Endothelial cell (in vitro differentiated cells): ENCODE results near the gene AADAC. TPM values are rescaled to one million over a fixed set of nuclear protein-coding genes. Genes with fewer than 3 reads are reported as not detected.

Source experiments
- DNase-seq: peaks from one replicate; pipeline ENCODE4 v3.0.0; 2021; ENCODE audit warnings: low spot score
- H3K27ac Mint-ChIP-seq: one replicate; pipeline ENCODE4 v1.8.0; 2021; ENCODE audit warnings: mixed read lengths, inconsistent platforms; ENCODE audit not compliant: unreplicated experiment
- H3K27me3 Mint-ChIP-seq: one replicate; pipeline ENCODE4 v1.8.0; 2021; ENCODE audit warnings: mild to moderate bottlenecking, moderate library complexity, mixed read lengths, inconsistent platforms; ENCODE audit not compliant: unreplicated experiment
- H3K36me3 Mint-ChIP-seq: one replicate; pipeline ENCODE4 v1.8.0; 2021; ENCODE audit warnings: mild to moderate bottlenecking, low read depth, mixed read lengths, inconsistent platforms; ENCODE audit not compliant: unreplicated experiment
- H3K4me1 Mint-ChIP-seq: one replicate; pipeline ENCODE4 v1.8.0; 2021; ENCODE audit warnings: mild to moderate bottlenecking, mixed read lengths, inconsistent platforms; ENCODE audit not compliant: unreplicated experiment
- H3K4me3 Mint-ChIP-seq: one replicate; pipeline ENCODE4 v1.8.0; 2021; ENCODE audit warnings: mild to moderate bottlenecking, mixed read lengths, inconsistent platforms; ENCODE audit not compliant: unreplicated experiment
- H3K9me3 Mint-ChIP-seq: one replicate; pipeline ENCODE4 v1.8.0; 2021; ENCODE audit warnings: mixed read lengths, inconsistent platforms; ENCODE audit not compliant: unreplicated experiment
- CTCF ChIP-seq: fragments of 200-600 bp; sonication (generic); IDR thresholded peaks from one replicate; pipeline ENCODE4 v1.5.0; 2021; ENCODE audit warnings: antibody characterized with exemption; ENCODE audit not compliant: unreplicated experiment
- total RNA-seq: library from RNA; stranded (reverse); fragmentation: NEBNext Ultra II Directional; extraction: Animal tissue kit (Norgen Biotek cat#: 25700); gene quantifications from one replicate; pipeline ENCODE4 v1.2.1, GENCODE V29; 2021; ENCODE audit not compliant: unreplicated experiment

Gene AADAC
- total RNA-seq, 1 donor from 2014 or later, result not detected

GRCh38 chr3:151795276-151795675 is 18.6 kb upstream of the AADAC start:
- Mint-ChIP-seq H3K4me1 (no peaks in the 10 kb centered on the region), H3K36me3 (no peaks in the 10 kb centered on the region), H3K27me3 (no peaks in the 10 kb centered on the region), H3K27ac (no peak overlapping the region), H3K9me3 (no peaks in the 10 kb centered on the region), H3K4me3 (no peak overlapping the region)
- DNase-seq, result no peak
- TF ChIP-seq CTCF, result no peak

- no peak for DNase-seq
- Mint-ChIP-seq H3K4me3 (no peak overlapping the region), H3K27me3 (no peaks in the 10 kb centered on the region)
Observed at GRCh38 chr3:151796105-151796680, 17.7 kb upstream of the AADAC start.

GRCh38 chr3:151798466-151798865 is 15.4 kb upstream of the AADAC start:
- Mint-ChIP-seq H3K4me3 (no peak overlapping the region), H3K4me1 (no peaks in the 10 kb centered on the region), H3K36me3 (no peaks in the 10 kb centered on the region), H3K9me3 (no peaks in the 10 kb centered on the region), H3K27me3 (no peaks in the 10 kb centered on the region), H3K27ac (no peak overlapping the region)
- no peak for TF ChIP-seq CTCF
- DNase-seq, result no peak

More at GRCh38 chr3:151796105-151796680, 17.7 kb upstream of the AADAC start:
- Mint-ChIP-seq H3K27ac (no peak overlapping the region), H3K4me1 (no peaks in the 10 kb centered on the region), H3K36me3 (no peaks in the 10 kb centered on the region), H3K9me3 (no peaks in the 10 kb centered on the region)
- no peak for TF ChIP-seq CTCF

- no peaks in the 10 kb centered on the region for H3K4me1 Mint-ChIP-seq
Observed at GRCh38 chr3:151800431-151800830, 13.5 kb upstream of the AADAC start.

GRCh38 chr3:151804267-151804666 is 9.6 kb upstream of the AADAC start:
- H3K9me3 Mint-ChIP-seq, result no peaks in the 10 kb centered on the region
- no peaks in the 10 kb centered on the region for H3K4me1 Mint-ChIP-seq
- peaks cover 16% of the 10 kb centered on the region for H3K36me3 Mint-ChIP-seq
- TF ChIP-seq CTCF, result no peak
- no peak overlapping the region for H3K27ac Mint-ChIP-seq
- no peak overlapping the region for H3K4me3 Mint-ChIP-seq
- peaks cover 6% of the 10 kb centered on the region for H3K27me3 Mint-ChIP-seq
- DNase-seq, result no peak

More at GRCh38 chr3:151800431-151800830, 13.5 kb upstream of the AADAC start:
- Mint-ChIP-seq H3K36me3 (no peaks in the 10 kb centered on the region), H3K4me3 (no peak overlapping the region), H3K9me3 (no peaks in the 10 kb centered on the region), H3K27ac (no peak overlapping the region), H3K27me3 (no peaks in the 10 kb centered on the region)
- TF ChIP-seq CTCF, result no peak
- no peak for DNase-seq
